BLaER1 treated with 17β-estradiol and CSF1 and Interleukin-3, amounts not matched to agents 10 nM and 100 nM (cell line): Measurements from ENCODE around the gene TMEM231.
A peak's percentile ranks its signal among the peaks of the same experiment; 100 is the strongest.

Source experiments
- H3K27ac ChIP-seq, 11 experiments: shearing (Covaris generic); formaldehyde crosslinking; 2 replicates each; pipeline ENCODE4 v1.8.1; 2022
- H3K27me3 ChIP-seq, 11 experiments: shearing (Covaris generic); formaldehyde crosslinking; 2 replicates each; pipeline ENCODE4 v1.8.1; 2022
- H3K36me3 ChIP-seq, 11 experiments: shearing (Covaris generic); formaldehyde crosslinking; 2 replicates each; pipeline ENCODE4 v1.8.1; 2022
- H3K4me1 ChIP-seq, 10 experiments: shearing (Covaris generic); formaldehyde crosslinking; 2 replicates each; pipeline ENCODE4 v1.8.1; 2022
- H3K4me2 ChIP-seq, 11 experiments: shearing (Covaris generic); formaldehyde crosslinking; 2 replicates each; pipeline ENCODE4 v1.8.1; 2022
- H3K4me3 ChIP-seq, 10 experiments: shearing (Covaris generic); formaldehyde crosslinking; 2 replicates each; pipeline ENCODE4 v1.8.1; 2022
- H3K9ac ChIP-seq, 11 experiments: shearing (Covaris generic); formaldehyde crosslinking; 2 replicates each; pipeline ENCODE4 v1.8.1; 2022
- H3K9me3 ChIP-seq, 11 experiments: shearing (Covaris generic); formaldehyde crosslinking; replicated peaks in 1 of 11; 2 replicates each; pipeline ENCODE4 v1.8.1; 2022
- H4K20me1 ChIP-seq, 11 experiments: shearing (Covaris generic); formaldehyde crosslinking; 2 replicates each; pipeline ENCODE4 v1.8.1; 2022
- Cebpa-rat ChIP-seq, 11 experiments: shearing (Covaris generic); IDR thresholded peaks; 2 replicates each; pipeline ENCODE4 v1.8.1; 2022

Gene TMEM231

DNA sequence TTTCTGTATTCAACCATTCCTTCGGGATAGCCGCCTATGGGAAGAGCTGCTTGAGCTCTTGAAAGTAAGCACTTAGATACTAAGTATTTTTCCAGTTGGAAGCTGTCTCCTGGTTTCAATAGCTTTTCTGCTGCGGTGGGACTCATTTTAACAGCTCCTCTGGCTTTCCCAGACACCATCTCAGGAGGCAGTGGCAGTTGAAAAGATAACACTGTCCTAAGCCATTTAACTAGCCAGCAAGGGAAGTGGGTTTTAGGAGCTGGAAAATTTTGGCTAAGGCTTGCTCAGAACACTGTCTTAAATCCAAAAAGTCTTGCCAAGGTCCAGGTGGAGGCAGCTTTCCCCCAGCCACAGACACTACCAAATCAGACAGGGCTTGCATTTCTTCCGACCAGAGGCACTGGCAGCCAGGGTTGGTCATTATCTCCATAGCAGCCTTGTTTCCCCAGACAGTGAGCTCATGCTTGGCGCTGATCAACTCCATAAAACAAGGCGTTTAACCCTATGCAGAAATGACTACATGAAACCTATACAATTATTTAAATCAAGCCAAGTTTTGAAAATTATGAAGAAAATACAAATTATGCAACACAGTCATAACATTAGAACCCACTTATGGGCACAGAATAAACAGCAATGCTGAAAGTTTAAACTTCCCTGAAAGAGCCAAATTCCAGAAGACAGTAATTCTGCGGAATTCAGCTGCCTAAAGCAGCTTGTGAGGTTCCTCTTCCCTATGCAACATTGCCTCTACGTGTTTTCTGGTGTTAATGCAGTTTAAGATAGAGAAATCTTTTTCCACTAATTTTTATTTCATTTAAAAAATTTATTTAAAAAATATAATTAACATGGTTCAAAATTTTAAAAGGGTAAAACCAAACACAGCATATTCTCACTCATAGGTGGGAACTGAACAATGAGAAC, 35.1 kb upstream of the TMEM231 start:
- Histone ChIP-seq H4K20me1 (0 out of 22 replicates have a peak, but pooled peaks cover 0 to 4% (median 0%) of the 10 kb centered on the region in 11 experiments), H3K27ac (no peak overlapping the region), H3K9me3 (no peaks in the 10 kb centered on the region), H3K36me3 (peaks cover 13 to 52% (median 30%) of the 10 kb centered on the region in 11 experiments; a peak in 20 of 22 replicates), H3K4me1 (peaks cover 7 to 17% (median 13%) of the 10 kb centered on the region in 10 experiments; a peak in 19 of 20 replicates), H3K9ac (no peak overlapping the region), H3K4me3 (no peak overlapping the region), H3K4me2 (no peak overlapping the region), H3K27me3 (no peaks in the 10 kb centered on the region)
- no peak for TF ChIP-seq Cebpa-rat (IDR thresholded peaks at IDR 0.05)

DNA sequence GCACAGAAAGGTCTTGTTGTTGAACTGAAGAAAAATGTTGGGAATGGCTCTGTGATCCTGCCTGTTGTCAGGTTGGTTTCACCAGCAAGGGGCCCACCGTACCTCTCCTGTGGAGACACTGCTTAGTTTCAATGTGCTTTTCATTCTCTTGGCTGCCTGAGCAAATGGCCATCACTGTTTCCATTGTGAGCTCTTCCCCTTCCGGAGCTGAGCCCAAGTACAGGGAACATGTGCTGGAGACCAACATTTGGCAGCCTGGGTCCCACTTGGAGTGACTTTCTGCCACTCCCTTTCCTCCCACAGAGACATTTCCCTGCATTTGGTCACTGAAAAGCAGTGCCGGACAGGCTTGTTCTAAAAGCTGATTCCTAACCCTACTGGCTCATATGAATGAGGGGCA, 33.3 kb upstream of the TMEM231 start:
- H3K36me3 ChIP-seq = peaks cover 11 to 41% (median 27%) of the 10 kb centered on the region in 11 experiments; a peak in 20 of 22 replicates
- no peak overlapping the region for H3K4me3 ChIP-seq
- H4K20me1 ChIP-seq = peaks cover 0 to 4% (median 0%) of the 10 kb centered on the region in 11 experiments; a peak in 1 of 22 replicates
- no peaks in the 10 kb centered on the region for H3K27me3 ChIP-seq
- no peak overlapping the region for H3K4me2 ChIP-seq
- no peak overlapping the region for H3K27ac ChIP-seq
- no peak overlapping the region for H3K9ac ChIP-seq
- H3K4me1 ChIP-seq = peaks cover under 1 to 8% (median 6%) of the 10 kb centered on the region in 10 experiments; a peak in 18 of 20 replicates
- no peak for TF ChIP-seq Cebpa-rat (IDR thresholded peaks at IDR 0.05)
- no peaks in the 10 kb centered on the region for H3K9me3 ChIP-seq

DNA sequence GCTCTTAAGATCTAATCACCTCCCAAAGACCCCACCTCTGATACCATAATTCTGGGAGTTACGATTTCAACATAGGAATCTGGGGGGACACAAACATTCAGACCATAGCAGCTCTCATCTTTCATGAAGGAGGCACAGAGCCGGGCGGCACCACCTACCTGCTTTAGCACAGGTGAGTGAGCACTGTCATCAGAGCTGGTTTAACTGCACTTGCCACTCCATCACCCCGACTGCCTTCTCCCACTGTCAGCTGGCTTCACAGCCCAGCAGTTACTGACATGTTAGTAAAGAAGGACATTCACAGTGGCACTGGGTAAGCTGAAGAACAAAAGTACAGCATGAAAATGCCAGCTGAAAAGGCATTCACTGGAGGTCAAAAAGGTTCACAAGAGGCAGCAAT, 32.7 kb upstream of the TMEM231 start:
- no peaks in the 10 kb centered on the region for H3K9me3 ChIP-seq
- no peak overlapping the region for H3K9ac ChIP-seq
- H3K4me2 ChIP-seq = no peak overlapping the region
- H3K4me1 ChIP-seq = peaks cover 0 to 8% (median under 1%) of the 10 kb centered on the region in 10 experiments; a peak in 7 of 20 replicates
- TF ChIP-seq Cebpa-rat (IDR thresholded peaks at IDR 0.05) = no peak
- H3K27me3 ChIP-seq = no peaks in the 10 kb centered on the region
- H3K36me3 ChIP-seq = peaks cover 6 to 41% (median 21%) of the 10 kb centered on the region in 11 experiments; a peak in 19 of 22 replicates
- H4K20me1 ChIP-seq = peaks cover 0 to 4% (median 0%) of the 10 kb centered on the region in 11 experiments; a peak in 1 of 22 replicates
- no peak overlapping the region for H3K4me3 ChIP-seq
- no peak overlapping the region for H3K27ac ChIP-seq

DNA sequence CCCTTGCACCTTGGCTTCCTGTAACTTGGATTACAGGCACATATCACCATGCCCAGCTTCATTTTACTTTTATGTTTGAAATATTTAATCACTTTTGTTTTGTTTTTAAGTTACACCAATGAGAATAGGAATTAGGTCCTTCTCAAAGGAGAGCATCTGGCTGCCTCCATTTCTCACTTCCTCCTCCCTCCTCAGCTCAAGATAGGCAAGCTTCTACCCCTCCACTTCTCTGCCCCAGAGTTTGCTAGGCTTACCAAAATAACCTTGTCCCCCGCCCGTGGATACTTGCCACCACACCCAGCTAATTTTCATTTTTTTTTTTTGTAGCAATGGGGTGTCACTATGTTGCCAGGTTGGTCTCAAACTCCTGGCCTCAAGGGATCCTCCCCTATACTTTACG, 28.1 kb upstream of the TMEM231 start:
- no peak overlapping the region for H3K4me3 ChIP-seq
- H4K20me1 ChIP-seq = peaks cover 0 to 8% (median 0%) of the 10 kb centered on the region in 11 experiments; a peak in 5 of 22 replicates
- TF ChIP-seq Cebpa-rat (IDR thresholded peaks at IDR 0.05) = no peak
- no peaks in the 10 kb centered on the region for H3K9me3 ChIP-seq
- no peaks in the 10 kb centered on the region for H3K27me3 ChIP-seq
- no peak overlapping the region for H3K27ac ChIP-seq
- peaks cover 5 to 18% (median 11%) of the 10 kb centered on the region in 10 experiments; a peak in 17 of 20 replicates for H3K4me1 ChIP-seq
- no peak overlapping the region for H3K9ac ChIP-seq
- no peak overlapping the region; a peak in 1 of 22 replicates for H3K4me2 ChIP-seq
- peaks cover 15 to 58% (median 34%) of the 10 kb centered on the region in 11 experiments; a peak in 21 of 22 replicates for H3K36me3 ChIP-seq

GRCh38 chr16:75579281-75579834, 23.3 kb upstream of the TMEM231 start:
- peaks cover 6 to 26% (median 19%) of the 10 kb centered on the region in 10 experiments; a peak in 17 of 20 replicates for H3K4me1 ChIP-seq
- peaks cover 8 to 51% (median 33%) of the 10 kb centered on the region in 11 experiments; a peak in 19 of 22 replicates for H4K20me1 ChIP-seq
- no peak overlapping the region; a peak in 1 of 22 replicates for H3K27ac ChIP-seq
- TF ChIP-seq Cebpa-rat (IDR thresholded peaks at IDR 0.05) = no peak
- H3K9me3 ChIP-seq = no peaks in the 10 kb centered on the region
- H3K4me2 ChIP-seq = peak overlapping the region in 10 of 11 experiments; percentile 4 to 67 (median 46); a peak in 18 of 22 replicates
- H3K27me3 ChIP-seq = no peaks in the 10 kb centered on the region
- no peak overlapping the region for H3K4me3 ChIP-seq
- H3K9ac ChIP-seq = no peak overlapping the region
- H3K36me3 ChIP-seq = peaks cover 61 to 75% (median 68%) of the 10 kb centered on the region in 11 experiments

DNA sequence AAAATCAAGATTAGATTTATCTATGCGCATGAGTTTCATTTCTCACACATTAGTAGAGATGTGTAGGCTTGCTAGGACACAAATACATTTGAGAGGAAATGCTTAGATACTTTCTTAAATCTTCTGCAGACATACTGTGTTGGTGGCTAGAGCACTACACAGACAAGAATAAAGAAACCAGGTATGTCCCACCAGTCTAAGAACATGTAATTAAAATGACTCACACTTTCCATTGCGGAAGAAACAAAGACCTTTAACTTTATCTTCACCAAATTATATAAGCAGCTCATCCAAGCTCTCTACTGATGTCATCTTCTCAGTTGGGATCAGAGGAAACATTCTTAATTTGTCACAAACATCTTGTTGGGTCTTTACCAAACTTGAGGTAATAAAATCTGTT, 22.7 kb upstream of the TMEM231 start:
- peak overlapping the region in 7 of 11 experiments; percentile 4 to 67 (median 44); a peak in 11 of 22 replicates for H3K4me2 ChIP-seq
- peaks cover 67 to 81% (median 75%) of the 10 kb centered on the region in 11 experiments for H3K36me3 ChIP-seq
- no peak for TF ChIP-seq Cebpa-rat (IDR thresholded peaks at IDR 0.05)

GRCh38 chr16:75578212-75578611, 22.2 kb upstream of the TMEM231 start:
- TF ChIP-seq Cebpa-rat (IDR thresholded peaks at IDR 0.05) = no peak
- Histone ChIP-seq H3K4me3 (no peak overlapping the region), H4K20me1 (peaks cover 8 to 62% (median 43%) of the 10 kb centered on the region in 11 experiments; a peak in 20 of 22 replicates), H3K4me2 (no peak overlapping the region; a peak in 1 of 22 replicates), H3K36me3 (peaks cover 72 to 87% (median 80%) of the 10 kb centered on the region in 11 experiments), H3K9ac (no peak overlapping the region), H3K9me3 (no peaks in the 10 kb centered on the region), H3K27ac (no peak overlapping the region), H3K27me3 (no peaks in the 10 kb centered on the region), H3K4me1 (peaks cover 4 to 23% (median 17%) of the 10 kb centered on the region in 10 experiments; a peak in 19 of 20 replicates)

More for the DNA sequence above, 22.7 kb upstream of the TMEM231 start:
- Histone ChIP-seq H3K9ac (no peak overlapping the region), H3K27ac (no peak overlapping the region), H3K27me3 (no peaks in the 10 kb centered on the region), H4K20me1 (peaks cover 8 to 57% (median 39%) of the 10 kb centered on the region in 11 experiments; a peak in 19 of 22 replicates), H3K4me3 (no peak overlapping the region), H3K9me3 (no peaks in the 10 kb centered on the region), H3K4me1 (peaks cover under 1 to 23% (median 18%) of the 10 kb centered on the region in 10 experiments; a peak in 17 of 20 replicates)

DNA sequence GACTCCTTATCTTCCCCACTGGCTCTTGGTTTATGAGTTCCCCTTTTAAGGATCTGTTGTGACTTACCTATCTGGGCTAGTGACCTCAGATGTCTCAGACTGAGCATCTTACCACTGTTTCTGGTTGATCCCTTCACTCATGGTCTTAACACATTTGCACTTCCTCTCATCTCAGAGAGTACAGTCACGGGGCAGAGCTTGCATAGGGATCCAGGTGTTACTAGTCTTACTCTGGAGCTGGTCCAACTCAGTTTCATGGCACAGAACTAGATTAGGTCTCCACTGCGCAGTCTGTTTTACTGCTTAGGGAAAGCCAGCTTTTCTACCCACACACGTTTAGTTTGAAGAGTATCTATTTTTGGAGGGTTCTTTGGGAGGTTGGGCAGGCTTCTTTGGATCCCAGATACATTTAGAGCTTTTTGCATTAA, 20.3 kb upstream of the TMEM231 start:
- Histone ChIP-seq H3K36me3 (peaks cover 91 to 100% (median 96%) of the 10 kb centered on the region in 11 experiments), H3K4me1 (peaks cover 17 to 34% (median 23%) of the 10 kb centered on the region in 10 experiments), H3K27me3 (no peaks in the 10 kb centered on the region), H3K27ac (no peak overlapping the region), H3K9me3 (no peaks in the 10 kb centered on the region), H3K4me3 (no peak overlapping the region), H3K9ac (no peak overlapping the region), H4K20me1 (peaks cover 17 to 80% (median 60%) of the 10 kb centered on the region in 11 experiments; a peak in 21 of 22 replicates), H3K4me2 (no peak overlapping the region)
- TF ChIP-seq Cebpa-rat (IDR thresholded peaks at IDR 0.05) = no peak
